GM23248 (cell line): ENCODE results near the gene ATXN2L. TPM values are rescaled to one million over a fixed set of nuclear protein-coding genes. Genes with fewer than 3 reads are reported as not detected.

Experiments
- DNase-seq: peaks from one replicate; pipeline ENCODE4 v3.0.0-alpha.2; 2015
- H2AFZ ChIP-seq: fragments of 200-600 bp; sonication (generic); 2 replicates; pipeline ENCODE4 v1.6.1; 2016; ENCODE audit warnings: antibody characterized with exemption
- H3F3A ChIP-seq: fragments of 200-600 bp; sonication (generic); 2 replicates; pipeline ENCODE4 v1.6.1; 2016; ENCODE audit warnings: mild to moderate bottlenecking, antibody characterized with exemption, mixed run types; ENCODE audit not compliant: insufficient read depth
- H3K27ac ChIP-seq: fragments of 200-600 bp; sonication (generic); 2 replicates; pipeline ENCODE4 v1.5.1; 2016; ENCODE audit warnings: mild to moderate bottlenecking
- H3K27me3 ChIP-seq: fragments of 200-600 bp; sonication (generic); replicated peaks from 2 replicates; pipeline ENCODE4 v1.6.1; 2016; ENCODE audit warnings: mild to moderate bottlenecking; ENCODE audit not compliant: insufficient read depth
- H3K36me3 ChIP-seq: fragments of 200-600 bp; sonication (generic); 2 replicates; pipeline ENCODE4 v1.6.1; 2016; ENCODE audit warnings: low read depth, mild to moderate bottlenecking
- H3K4me1 ChIP-seq: fragments of 200-600 bp; sonication (generic); 2 replicates; pipeline ENCODE4 v1.6.1; 2016; ENCODE audit warnings: mild to moderate bottlenecking; ENCODE audit not compliant: insufficient read depth
- H3K4me2 ChIP-seq: fragments of 200-600 bp; sonication (generic); one replicate; pipeline ENCODE4 v1.6.1; 2016; ENCODE audit warnings: mild to moderate bottlenecking; ENCODE audit not compliant: unreplicated experiment
- H3K4me3 ChIP-seq: fragments of 200-600 bp; sonication (generic); 2 replicates; pipeline ENCODE4 v1.5.1; 2016; ENCODE audit warnings: mild to moderate bottlenecking
- H3K79me2 ChIP-seq: fragments of 200-600 bp; sonication (generic); 2 replicates; pipeline ENCODE4 v1.6.1; 2016; ENCODE audit warnings: mild to moderate bottlenecking; ENCODE audit not compliant: insufficient read depth
- H3K9ac ChIP-seq: fragments of 200-600 bp; sonication (generic); 2 replicates; pipeline ENCODE4 v1.6.1; 2016; ENCODE audit warnings: mild to moderate bottlenecking
- H3K9me2 ChIP-seq: fragments of 200-600 bp; sonication (generic); 2 replicates; pipeline ENCODE4 v1.6.1; 2016; ENCODE audit warnings: mixed run types, mild to moderate bottlenecking, moderate library complexity; ENCODE audit not compliant: insufficient read depth
- H3K9me3 ChIP-seq: fragments of 200-600 bp; sonication (generic); one replicate; pipeline ENCODE4 v1.6.1; 2017; ENCODE audit warnings: low read depth
- H4K20me1 ChIP-seq: fragments of 200-600 bp; sonication (generic); 2 replicates; pipeline ENCODE4 v1.6.0; 2016; ENCODE audit not compliant: insufficient read depth
- EZH2 ChIP-seq: fragments of 200-600 bp; sonication (generic); IDR thresholded peaks from 2 replicates; pipeline ENCODE4 v1.6.1; 2018; ENCODE audit warnings: antibody characterized with exemption, mild to moderate bottlenecking; ENCODE audit not compliant: insufficient read depth, poor library complexity, severe bottlenecking
- EZH2phosphoT487 ChIP-seq: fragments of 200-600 bp; sonication (generic); IDR thresholded peaks from 2 replicates; pipeline ENCODE4 v1.6.1; 2018; ENCODE audit warnings: antibody characterized with exemption, moderate library complexity, mild to moderate bottlenecking, low read depth; ENCODE audit not compliant: insufficient read depth
- WGBS, 2 experiments: methylation state at CpG; one replicate each; pipeline ENCODE4 v1.1.6; 2015 to 2017; ENCODE audit warnings: low lambda C conversion rate in 2 of 2, low coverage in 1 of 2; ENCODE audit errors: missing lambda C conversion rate in 2 of 2; 5-methylcytosine and 5-hydroxymethylcytosine counted together
- in situ Hi-C: fragments of 300-500 bp; cut with MboI; formaldehyde crosslinking; loops from 2 replicates; pipeline ENCODE4 v1.15.0; 2020
- polyA plus RNA-seq: library from polyadenylated mRNA; unstranded; fragments of >200 nt; fragmentation: Nextera tagmentation; extraction: Ambion mirVana; gene quantifications from 2 replicates; pipeline ENCODE4 v1.2.1, GENCODE V29; 2016
- total RNA-seq: library from RNA; depleted of rRNA; stranded (reverse); fragments of >200 nt; shearing (Covaris generic); gene quantifications from 2 replicates; pipeline ENCODE4 v1.2.3, GENCODE V29; 2014

ATXN2L gene
- total and polyA plus RNA-seq, 2 experiments from 2014 or later = 43.1 to 50.7 TPM

- peaks cover 35% of the 10 kb centered on the region for H3F3A ChIP-seq
Observed at GRCh38 chr16:28836761-28837064, 13.9 kb downstream of the ATXN2L start.

GRCh38 chr16:28837672-28838557 is 15.1 kb downstream of the ATXN2L start:
- H3K36me3 ChIP-seq = peaks cover 54% of the 10 kb centered on the region
- peaks cover 36% of the 10 kb centered on the region for H3F3A ChIP-seq
- TF ChIP-seq EZH2phosphoT487 (no peak), EZH2 (no peak)
- no peak for DNase-seq
- no peaks in the 10 kb centered on the region for H3K27me3 ChIP-seq
- peaks cover 12% of the 10 kb centered on the region; the same call in 1 of the 2 replicates for H3K79me2 ChIP-seq
- H3K27ac ChIP-seq = no peak overlapping the region
- no peak overlapping the region for H2AFZ ChIP-seq
- WGBS, 2 experiments = 85 to 90% methylated on average over 7 of the region's 7 CpGs
- no peaks in the 10 kb centered on the region for H3K9me3 ChIP-seq
- in situ Hi-C loops = no loop called here
- no peak overlapping the region for H3K4me2 ChIP-seq
- no peak overlapping the region for H3K4me3 ChIP-seq
- H3K4me1 ChIP-seq = no peaks in the 10 kb centered on the region
- no peak overlapping the region for H3K9ac ChIP-seq
- H4K20me1 ChIP-seq = no peaks in the 10 kb centered on the region
- no peaks in the 10 kb centered on the region for H3K9me2 ChIP-seq

More at GRCh38 chr16:28836761-28837064, 13.9 kb downstream of the ATXN2L start:
- Histone ChIP-seq H4K20me1 (no peaks in the 10 kb centered on the region), H3K27ac (no peak overlapping the region), H3K27me3 (no peaks in the 10 kb centered on the region), H2AFZ (no peak overlapping the region), H3K79me2 (peaks cover 24% of the 10 kb centered on the region), H3K4me1 (no peaks in the 10 kb centered on the region), H3K4me3 (no peak overlapping the region), H3K36me3 (peaks cover 59% of the 10 kb centered on the region), H3K9me3 (no peaks in the 10 kb centered on the region), H3K9me2 (no peaks in the 10 kb centered on the region), H3K9ac (no peak overlapping the region), H3K4me2 (no peak overlapping the region)
- TF ChIP-seq EZH2phosphoT487 = no peak
- TF ChIP-seq EZH2 = no peak
- in situ Hi-C loops = no loop called here
- 68 to 83% methylated on average over 3 to 8 of the region's 8 CpGs for WGBS, 2 experiments
- no peak for DNase-seq

GRCh38 chr16:28838558-28838918 is 15.7 kb downstream of the ATXN2L start:
- Histone ChIP-seq H3K9me3 (no peaks in the 10 kb centered on the region), H3K9ac (no peak overlapping the region), H3K27me3 (no peaks in the 10 kb centered on the region), H3K9me2 (no peaks in the 10 kb centered on the region), H2AFZ (no peak overlapping the region), H4K20me1 (no peaks in the 10 kb centered on the region), H3K36me3 (peaks cover 52% of the 10 kb centered on the region; the same call in 1 of the 2 replicates), H3K27ac (no peak overlapping the region), H3K79me2 (peaks cover 11% of the 10 kb centered on the region), H3K4me3 (no peak overlapping the region), H3F3A (peaks cover 36% of the 10 kb centered on the region), H3K4me1 (no peaks in the 10 kb centered on the region), H3K4me2 (no peak overlapping the region)
- 87 to 100% methylated on average over 1 of the region's 1 CpG for WGBS, 2 experiments
- DNase-seq = no peak
- TF ChIP-seq EZH2phosphoT487 (no peak), EZH2 (no peak)
- in situ Hi-C loops = no loop called here

GRCh38 chr16:28839004-28839639 is 16.3 kb downstream of the ATXN2L start:
- Histone ChIP-seq H3F3A (peaks cover 36% of the 10 kb centered on the region), H2AFZ (no peak overlapping the region), H3K4me3 (no peak overlapping the region), H3K4me2 (no peak overlapping the region), H3K9me2 (no peaks in the 10 kb centered on the region), H3K27ac (peak overlapping the region; percentile 2; the same call in 1 of the 2 replicates), H3K79me2 (peaks cover 10% of the 10 kb centered on the region), H3K36me3 (peaks cover 46% of the 10 kb centered on the region; the same call in 1 of the 2 replicates), H3K9ac (no peak overlapping the region), H4K20me1 (no peaks in the 10 kb centered on the region), H3K27me3 (no peaks in the 10 kb centered on the region), H3K4me1 (no peaks in the 10 kb centered on the region), H3K9me3 (no peaks in the 10 kb centered on the region)
- no peak for TF ChIP-seq EZH2phosphoT487
- TF ChIP-seq EZH2 = no peak
- no peak for DNase-seq
- WGBS, 2 experiments = 95% methylated on average over 13 to 14 of the region's 14 CpGs
- in situ Hi-C loops = no loop called here
